Measurements from ENCODE around the gene WWP2.
"Not testable (repeated sequence)": the region's sequence is repeated elsewhere in the genome, so short reads cannot be mapped to it uniquely, and the experiment has no call there.

Gene WWP2

DNA sequence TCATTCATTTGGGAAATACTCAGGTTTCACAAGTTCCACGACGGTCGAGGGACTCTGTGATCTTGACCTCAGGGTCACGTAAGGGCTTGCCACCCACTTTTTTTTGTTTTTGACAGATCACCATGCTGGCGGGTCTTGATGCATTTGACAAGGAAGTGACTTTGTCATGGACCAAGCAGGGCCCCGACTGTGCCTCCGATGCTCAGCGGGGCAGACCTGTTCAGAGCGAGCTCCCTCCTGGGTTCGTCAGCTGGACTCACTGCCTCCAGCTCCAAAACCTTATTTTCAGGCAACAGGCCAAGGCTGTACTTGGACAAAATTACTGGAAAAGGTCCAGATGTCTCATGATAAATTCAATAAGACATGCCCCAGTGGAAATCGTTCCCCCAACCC, 180.0 kb downstream of the WWP2 start:
- Histone ChIP-seq H3K4me3 (ENCODE audit: low read depth in 1 of 5, low read length in 5 of 5) (peak overlapping the region in 2 of 5 donors; percentile 17 to 37), H3K36me3 (ENCODE audit: control insufficient read depth in 5 of 5, insufficient read depth in 5 of 5, low read length in 5 of 5) (peaks cover 0 to 45% (median 36%) of the 10 kb centered on the region in 5 donors), H3K27ac (ENCODE audit: low read depth, low read length) (peak overlapping the region; percentile 87), H3K27me3 (ENCODE audit: control insufficient read depth in 5 of 5, insufficient read depth in 4 of 5, low read length in 5 of 5) (no peaks in the 10 kb centered on the region), H3K9me3 (ENCODE audit: control insufficient read depth in 5 of 5, low read length in 5 of 5) (no peaks in the 10 kb centered on the region), H3K9ac (ENCODE audit: low read length in 5 of 5) (peak overlapping the region in 1 of 5 donors; percentile 37), H3K4me1 (ENCODE audit: control insufficient read depth in 5 of 5, insufficient read depth in 5 of 5, low read length in 5 of 5) (peaks cover 0 to 22% (median 20%) of the 10 kb centered on the region in 5 donors)

DNA sequence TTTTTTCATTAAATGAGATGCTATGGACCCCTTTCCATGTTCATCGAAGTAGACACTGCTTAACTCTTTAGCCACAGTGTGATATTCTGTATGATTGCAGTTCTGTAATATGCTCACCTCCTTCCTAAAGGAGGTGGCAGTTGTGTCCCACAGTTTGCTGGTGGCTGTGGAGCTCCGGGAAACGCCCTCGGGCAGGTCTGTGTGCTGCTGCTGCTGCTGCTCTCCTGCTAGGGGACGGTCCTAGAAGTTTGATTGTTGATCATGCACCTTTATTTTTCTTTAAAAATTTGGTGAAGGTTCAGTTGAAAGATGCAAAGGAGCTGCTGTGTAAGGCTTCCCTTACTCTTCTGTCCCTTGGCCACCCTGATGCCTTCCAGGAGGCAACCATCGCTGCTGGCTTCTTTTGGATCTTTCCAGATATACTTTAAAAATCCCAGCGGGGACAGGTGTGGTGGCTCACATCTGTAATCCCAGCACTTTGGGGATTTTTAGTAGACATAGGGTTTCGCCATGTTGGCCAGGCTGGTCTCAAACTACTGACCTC, 180.6 kb downstream of the WWP2 start:
- Histone ChIP-seq H3K4me1 (ENCODE audit: control insufficient read depth in 5 of 5, insufficient read depth in 5 of 5, low read length in 5 of 5) (peaks cover 0 to 22% (median 20%) of the 10 kb centered on the region in 5 donors), H3K9ac (ENCODE audit: low read length in 5 of 5) (no peak overlapping the region), H3K36me3 (ENCODE audit: control insufficient read depth in 5 of 5, insufficient read depth in 5 of 5, low read length in 5 of 5) (peaks cover 0 to 39% (median 30%) of the 10 kb centered on the region in 5 donors), H3K27ac (ENCODE audit: low read depth, low read length) (peak overlapping the region; percentile 87), H3K9me3 (ENCODE audit: control insufficient read depth in 5 of 5, low read length in 5 of 5) (no peaks in the 10 kb centered on the region), H3K4me3 (ENCODE audit: low read depth in 1 of 5, low read length in 5 of 5) (no peak overlapping the region), H3K27me3 (ENCODE audit: control insufficient read depth in 5 of 5, insufficient read depth in 4 of 5, low read length in 5 of 5) (no peaks in the 10 kb centered on the region)

DNA sequence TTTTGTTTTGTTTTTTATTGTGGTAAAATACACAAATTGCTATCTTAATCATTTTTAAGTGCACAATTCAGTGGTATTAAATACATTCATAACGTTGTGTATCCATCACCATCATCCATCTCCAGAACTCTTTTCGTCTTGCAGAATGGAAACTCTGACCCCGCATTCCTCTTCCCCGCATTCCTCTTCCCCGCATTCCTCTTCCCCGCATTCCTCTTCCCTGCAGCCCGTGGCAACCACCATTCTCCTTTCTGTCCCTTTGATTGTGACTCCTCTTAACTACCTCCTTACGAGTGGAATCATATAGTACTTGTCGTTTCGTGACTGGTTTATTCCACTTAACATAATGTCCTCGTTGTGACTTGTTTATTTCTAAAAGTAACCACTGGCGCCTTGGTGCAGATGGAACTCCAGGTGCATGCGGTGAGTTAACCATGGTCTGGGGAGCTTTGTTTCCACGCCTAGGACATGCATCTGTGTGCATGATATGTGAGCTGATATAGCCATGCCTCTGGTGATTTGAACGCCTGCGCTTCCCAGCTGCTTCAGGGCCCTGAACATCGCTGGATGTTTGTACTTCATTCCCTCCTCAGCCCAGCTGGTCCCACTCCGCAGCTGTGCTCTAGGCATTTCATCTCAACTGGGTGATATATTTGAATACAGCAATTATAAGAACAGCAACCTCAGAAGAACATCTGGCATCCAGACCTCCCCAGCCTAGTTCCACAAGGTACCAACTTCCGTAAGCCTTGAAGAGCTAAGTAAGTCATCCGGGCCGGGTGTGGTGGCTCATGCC, 181.3 kb downstream of the WWP2 start:
- H3K9me3 ChIP-seq (ENCODE audit: control insufficient read depth in 5 of 5, low read length in 5 of 5); H3K4me3 ChIP-seq (ENCODE audit: low read depth in 1 of 5, low read length in 5 of 5); H3K27ac ChIP-seq (ENCODE audit: low read depth, low read length); H3K27me3 ChIP-seq (ENCODE audit: control insufficient read depth in 5 of 5, insufficient read depth in 4 of 5, low read length in 5 of 5); H3K9ac ChIP-seq (ENCODE audit: low read length in 5 of 5): not testable (repeated sequence)
- peaks cover 0 to 22% (median 20%) of the 10 kb centered on the region in 5 donors for H3K4me1 ChIP-seq (ENCODE audit: control insufficient read depth in 5 of 5, insufficient read depth in 5 of 5, low read length in 5 of 5)
- H3K36me3 ChIP-seq (ENCODE audit: control insufficient read depth in 5 of 5, insufficient read depth in 5 of 5, low read length in 5 of 5): peaks cover 0 to 32% (median 23%) of the 10 kb centered on the region in 5 donors

DNA sequence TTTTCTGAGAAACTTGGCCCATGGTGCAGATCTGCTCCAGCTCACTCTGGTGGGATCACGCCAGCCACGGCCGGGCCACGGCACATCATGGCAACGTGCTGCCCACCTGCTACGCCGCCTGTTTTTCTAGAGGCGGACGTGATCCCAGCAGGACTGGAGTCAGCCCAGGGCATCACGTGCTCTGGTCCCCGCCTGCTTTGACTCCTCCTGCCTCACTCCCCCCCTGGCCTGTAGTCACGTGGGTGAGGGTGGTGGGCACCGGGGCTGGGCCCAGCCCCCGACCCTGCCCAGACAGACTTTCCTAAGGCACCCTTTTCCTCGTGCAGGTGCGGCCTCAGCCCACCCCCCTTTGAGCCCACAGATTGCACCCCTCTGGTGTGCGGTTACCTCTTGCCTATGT, 188.3 kb downstream of the WWP2 start:
- not testable (repeated sequence) for H3K9me3 ChIP-seq (ENCODE audit: control insufficient read depth in 5 of 5, low read length in 5 of 5); H3K4me1 ChIP-seq (ENCODE audit: control insufficient read depth in 5 of 5, insufficient read depth in 5 of 5, low read length in 5 of 5); H3K27me3 ChIP-seq (ENCODE audit: control insufficient read depth in 5 of 5, insufficient read depth in 4 of 5, low read length in 5 of 5); H3K4me3 ChIP-seq (ENCODE audit: low read depth in 1 of 5, low read length in 5 of 5); H3K36me3 ChIP-seq (ENCODE audit: control insufficient read depth in 5 of 5, insufficient read depth in 5 of 5, low read length in 5 of 5); H3K27ac ChIP-seq (ENCODE audit: low read depth, low read length); H3K9ac ChIP-seq (ENCODE audit: low read length in 5 of 5)

DNA sequence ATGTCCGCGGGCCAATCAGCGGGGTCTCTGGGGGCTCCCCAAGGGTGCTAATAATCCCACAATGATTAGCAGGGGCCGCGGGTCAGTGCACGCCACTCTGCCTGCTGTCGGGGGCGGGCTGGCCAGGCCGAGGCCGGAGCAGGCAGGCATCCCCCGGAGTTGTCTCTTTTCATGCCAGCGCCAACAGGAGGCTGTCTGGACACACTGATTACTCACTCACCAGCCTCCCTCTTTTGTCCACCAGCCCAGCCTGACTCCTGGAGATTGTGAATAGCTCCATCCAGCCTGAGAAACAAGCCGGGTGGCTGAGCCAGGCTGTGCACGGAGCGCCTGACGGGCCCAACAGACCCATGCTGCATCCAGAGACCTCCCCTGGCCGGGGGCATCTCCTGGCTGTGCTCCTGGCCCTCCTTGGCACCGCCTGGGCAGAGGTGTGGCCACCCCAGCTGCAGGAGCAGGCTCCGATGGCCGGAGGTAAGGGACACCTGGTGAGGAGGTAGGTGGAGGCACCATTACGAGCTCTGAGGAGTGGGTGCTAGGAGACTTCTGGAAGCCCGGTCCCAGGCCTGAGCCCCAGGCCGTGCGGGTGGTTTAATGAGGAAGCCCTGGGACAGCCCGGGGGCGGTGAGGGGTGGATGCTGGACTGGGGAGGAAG, 189.0 kb downstream of the WWP2 start, which contains the start of gene CLEC18A:
Gene CLEC18A (plus strand): TSS at position 318 of the 655 bp plus-strand sequence. CDS start 33 bp downstream, at position 351.
- not testable (repeated sequence) for H3K4me1 ChIP-seq (ENCODE audit: control insufficient read depth in 5 of 5, insufficient read depth in 5 of 5, low read length in 5 of 5); H3K36me3 ChIP-seq (ENCODE audit: control insufficient read depth in 5 of 5, insufficient read depth in 5 of 5, low read length in 5 of 5); H3K4me3 ChIP-seq (ENCODE audit: low read depth in 1 of 5, low read length in 5 of 5); H3K27ac ChIP-seq (ENCODE audit: low read depth, low read length); H3K9me3 ChIP-seq (ENCODE audit: control insufficient read depth in 5 of 5, low read length in 5 of 5); H3K27me3 ChIP-seq (ENCODE audit: control insufficient read depth in 5 of 5, insufficient read depth in 4 of 5, low read length in 5 of 5); H3K9ac ChIP-seq (ENCODE audit: low read length in 5 of 5)

DNA sequence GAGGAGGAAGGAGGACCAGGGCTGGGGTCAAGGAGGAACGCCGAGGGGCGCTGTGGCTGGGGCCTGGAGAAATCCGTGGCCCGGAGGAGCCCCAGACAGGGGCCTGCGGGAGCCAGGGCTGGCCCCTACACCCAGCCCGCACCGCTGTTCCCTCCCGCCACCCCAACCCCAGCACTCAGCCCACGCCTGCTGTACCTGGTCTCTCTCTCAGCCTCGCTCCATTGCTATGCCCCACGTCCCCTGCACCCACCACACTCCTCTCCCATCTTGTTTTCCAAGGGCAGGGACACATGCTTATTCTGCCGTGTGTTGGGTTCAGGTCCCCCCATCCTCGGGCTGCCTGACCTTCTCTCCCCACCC, 189.5 kb downstream of the WWP2 start:
- H3K9ac ChIP-seq (ENCODE audit: low read length in 5 of 5); H3K27me3 ChIP-seq (ENCODE audit: control insufficient read depth in 5 of 5, insufficient read depth in 4 of 5, low read length in 5 of 5); H3K36me3 ChIP-seq (ENCODE audit: control insufficient read depth in 5 of 5, insufficient read depth in 5 of 5, low read length in 5 of 5); H3K4me3 ChIP-seq (ENCODE audit: low read depth in 1 of 5, low read length in 5 of 5); H3K27ac ChIP-seq (ENCODE audit: low read depth, low read length); H3K9me3 ChIP-seq (ENCODE audit: control insufficient read depth in 5 of 5, low read length in 5 of 5); H3K4me1 ChIP-seq (ENCODE audit: control insufficient read depth in 5 of 5, insufficient read depth in 5 of 5, low read length in 5 of 5): not testable (repeated sequence)

DNA sequence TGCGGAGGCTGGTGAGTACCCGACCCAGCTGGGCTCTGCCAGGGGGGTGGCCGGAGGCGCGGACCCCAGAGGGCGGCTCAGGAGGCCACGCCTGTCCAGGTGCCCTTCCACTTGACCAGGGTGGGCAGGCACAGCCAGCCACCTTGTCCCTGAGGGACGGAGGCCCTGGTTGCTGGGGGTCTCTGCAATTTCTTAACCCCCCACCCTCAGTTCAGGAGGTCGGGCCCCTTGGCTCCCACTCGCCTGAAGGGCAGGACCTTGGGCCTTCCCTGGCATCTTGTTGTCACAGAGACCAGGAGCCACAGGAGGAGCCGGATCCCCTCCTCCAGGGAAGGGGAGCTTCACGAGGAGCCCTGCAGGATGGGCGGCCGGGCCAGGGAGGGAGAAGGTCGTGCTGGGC, 190.0 kb downstream of the WWP2 start:
- H3K9ac ChIP-seq (ENCODE audit: low read length in 5 of 5); H3K9me3 ChIP-seq (ENCODE audit: control insufficient read depth in 5 of 5, low read length in 5 of 5); H3K4me3 ChIP-seq (ENCODE audit: low read depth in 1 of 5, low read length in 5 of 5); H3K36me3 ChIP-seq (ENCODE audit: control insufficient read depth in 5 of 5, insufficient read depth in 5 of 5, low read length in 5 of 5); H3K27ac ChIP-seq (ENCODE audit: low read depth, low read length); H3K27me3 ChIP-seq (ENCODE audit: control insufficient read depth in 5 of 5, insufficient read depth in 4 of 5, low read length in 5 of 5); H3K4me1 ChIP-seq (ENCODE audit: control insufficient read depth in 5 of 5, insufficient read depth in 5 of 5, low read length in 5 of 5): not testable (repeated sequence)

DNA sequence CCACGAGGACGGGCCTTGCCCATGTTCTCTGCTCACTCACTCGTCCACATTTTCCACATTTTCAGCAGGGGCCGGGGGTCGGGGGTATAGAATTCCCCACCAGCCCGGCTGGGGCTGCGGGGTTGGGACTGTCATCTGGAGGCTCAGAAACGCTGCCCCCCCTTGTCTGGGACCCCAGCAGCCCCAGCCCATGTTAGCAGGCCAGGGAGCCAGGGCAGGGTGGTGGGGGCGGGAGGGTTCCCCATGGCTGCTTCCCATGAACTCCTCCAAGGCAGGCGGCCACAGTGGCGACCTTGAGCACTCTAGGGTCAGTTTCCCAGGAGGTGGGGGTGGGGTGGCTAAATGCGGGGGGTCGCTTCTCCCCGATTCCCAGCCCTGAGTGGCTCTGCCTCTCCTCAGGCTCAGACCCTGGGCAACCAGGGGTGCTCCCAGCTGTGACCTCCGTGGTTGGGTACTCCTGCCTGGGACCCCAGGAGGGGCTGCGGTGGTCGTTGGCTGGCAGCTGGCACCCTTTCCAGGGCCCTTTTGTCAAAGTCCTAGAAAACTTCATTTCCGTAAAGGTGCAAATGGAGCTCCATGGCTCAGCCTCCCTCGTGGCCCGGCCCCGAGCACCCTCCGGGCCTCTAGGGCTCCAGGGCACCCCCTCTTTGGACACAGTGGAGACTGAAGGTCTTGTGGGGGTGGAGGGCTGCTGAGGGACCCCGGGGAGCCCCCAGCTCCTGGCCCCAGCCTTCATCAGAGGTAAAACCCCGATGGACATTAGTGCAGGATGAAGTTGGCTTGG, 190.6 kb downstream of the WWP2 start:
- H3K4me1 ChIP-seq (ENCODE audit: control insufficient read depth in 5 of 5, insufficient read depth in 5 of 5, low read length in 5 of 5); H3K4me3 ChIP-seq (ENCODE audit: low read depth in 1 of 5, low read length in 5 of 5); H3K27me3 ChIP-seq (ENCODE audit: control insufficient read depth in 5 of 5, insufficient read depth in 4 of 5, low read length in 5 of 5); H3K27ac ChIP-seq (ENCODE audit: low read depth, low read length); H3K9ac ChIP-seq (ENCODE audit: low read length in 5 of 5); H3K36me3 ChIP-seq (ENCODE audit: control insufficient read depth in 5 of 5, insufficient read depth in 5 of 5, low read length in 5 of 5); H3K9me3 ChIP-seq (ENCODE audit: control insufficient read depth in 5 of 5, low read length in 5 of 5): not testable (repeated sequence)

DNA sequence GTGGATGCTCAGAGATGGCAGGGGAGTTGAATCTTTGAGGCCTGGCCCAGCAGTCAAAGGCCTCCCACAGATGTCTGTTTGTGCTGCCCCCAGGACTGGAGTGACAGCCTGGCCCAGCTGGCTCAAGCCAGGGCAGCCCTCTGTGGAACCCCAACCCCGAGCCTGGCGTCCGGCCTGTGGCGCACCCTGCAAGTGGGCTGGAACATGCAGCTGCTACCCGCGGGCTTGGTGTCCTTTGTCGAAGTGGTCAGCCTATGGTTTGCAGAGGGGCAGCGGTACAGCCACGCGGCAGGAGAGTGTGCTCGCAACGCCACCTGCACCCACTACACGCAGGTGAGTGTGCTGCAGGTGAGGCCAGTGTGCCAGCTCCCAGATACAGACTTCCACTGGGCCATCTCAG, 192.1 kb downstream of the WWP2 start:
- H3K27ac ChIP-seq (ENCODE audit: low read depth, low read length); H3K4me3 ChIP-seq (ENCODE audit: low read depth in 1 of 5, low read length in 5 of 5); H3K4me1 ChIP-seq (ENCODE audit: control insufficient read depth in 5 of 5, insufficient read depth in 5 of 5, low read length in 5 of 5); H3K9me3 ChIP-seq (ENCODE audit: control insufficient read depth in 5 of 5, low read length in 5 of 5); H3K27me3 ChIP-seq (ENCODE audit: control insufficient read depth in 5 of 5, insufficient read depth in 4 of 5, low read length in 5 of 5); H3K9ac ChIP-seq (ENCODE audit: low read length in 5 of 5); H3K36me3 ChIP-seq (ENCODE audit: control insufficient read depth in 5 of 5, insufficient read depth in 5 of 5, low read length in 5 of 5): not testable (repeated sequence)

DNA sequence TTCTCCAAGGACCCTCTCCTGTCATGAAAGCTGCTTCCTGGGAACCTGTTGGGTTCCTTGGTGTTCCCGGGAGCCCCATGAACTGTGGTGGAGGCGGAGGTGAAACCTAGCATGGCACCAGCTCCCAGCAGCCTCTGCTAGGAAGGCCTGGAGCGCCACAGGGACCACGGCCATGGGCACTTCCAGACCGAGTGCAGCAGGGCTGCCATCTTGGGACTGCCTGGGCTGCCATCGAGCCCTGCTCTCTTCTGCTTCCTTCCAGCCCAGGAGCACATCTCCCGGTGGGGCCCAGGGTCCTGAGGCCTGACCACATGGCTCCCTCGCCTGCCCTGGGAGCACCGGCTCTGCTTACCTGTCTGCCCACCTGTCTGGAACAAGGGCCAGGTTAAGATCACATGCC, 201.2 kb downstream of the WWP2 start:
- H3K27ac ChIP-seq (ENCODE audit: low read depth, low read length); H3K4me1 ChIP-seq (ENCODE audit: control insufficient read depth in 5 of 5, insufficient read depth in 5 of 5, low read length in 5 of 5); H3K27me3 ChIP-seq (ENCODE audit: control insufficient read depth in 5 of 5, insufficient read depth in 4 of 5, low read length in 5 of 5); H3K4me3 ChIP-seq (ENCODE audit: low read depth in 1 of 5, low read length in 5 of 5); H3K36me3 ChIP-seq (ENCODE audit: control insufficient read depth in 5 of 5, insufficient read depth in 5 of 5, low read length in 5 of 5); H3K9me3 ChIP-seq (ENCODE audit: control insufficient read depth in 5 of 5, low read length in 5 of 5); H3K9ac ChIP-seq (ENCODE audit: low read length in 5 of 5): not testable (repeated sequence)

Measured in subcutaneous abdominal adipose tissue (tissue), 5 donors.